ENCODE measurements around the gene SCOC.

DNA sequence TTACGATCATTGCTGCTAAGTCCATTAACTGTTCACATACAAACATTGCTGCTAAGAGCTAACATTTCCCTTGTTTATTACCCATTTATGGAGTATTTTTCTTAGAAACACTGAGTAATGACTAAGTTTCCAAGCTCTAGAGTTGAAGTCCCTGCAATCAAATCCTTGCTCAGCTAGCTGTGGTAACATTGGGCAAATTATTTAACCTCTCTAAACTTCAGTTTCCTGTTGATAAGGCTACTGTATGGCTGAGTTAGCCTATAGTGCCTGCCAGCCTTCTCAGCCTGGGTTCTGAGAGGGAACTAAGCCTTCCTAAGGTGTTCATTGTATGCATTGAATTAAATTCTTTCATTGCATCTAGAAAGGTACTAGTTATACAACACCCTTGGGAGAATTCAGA lies 15.2 kb upstream of the SCOC start:
- TF ChIP-seq POLR2A (IDR thresholded peaks at IDR 0.05): no peak
- TF ChIP-seq CTCF (IDR thresholded peaks at IDR 0.05 in 4 of 5, conservative IDR thresholded peaks at IDR 0.05 in 1 of 5): no peak
